A549 (cell line): ENCODE data around the gene CEP128. TPM values are rescaled to one million over a fixed set of nuclear protein-coding genes. Genes with fewer than 3 reads are reported as not detected.

Experiments
- ATAC-seq, 2 experiments: fragments of 200-7000 bp in 1 of 2; fragments of >200 bp in 1 of 2; cut with Nextera tagmentation in 1 of 2; cut with Tn5 transposase in 1 of 2; 3 replicates each; pipeline versions ENCODE4 v1.8.0 to v1.9.1; 2018 to 2020; ENCODE audit warnings: mild to moderate bottlenecking in 1 of 2, moderate library complexity in 1 of 2
- CTCF ChIA-PET: fragments of 300-600 bp; sonication (Branson Sonifier 250); formaldehyde crosslinking; extraction: SDS; loops from one replicate; lab custom pipeline; 2021; ENCODE audit warnings: antibody characterized with exemption, inconsistent platforms; lab: Yijun Ruan, JAX
- POLR2A ChIA-PET: fragments of 350-600 bp; formaldehyde crosslinking; extraction: SDS; loops from one replicate; lab custom pipeline; 2021; ENCODE audit warnings: antibody characterized with exemption, inconsistent platforms; lab: Yijun Ruan, JAX
- DNase-seq, 2 experiments: peaks; one replicate each; pipeline versions ENCODE4 v3.0.0 to v3.0.0-alpha.2; 2011 to 2016; ENCODE audit warnings: low read depth in 1 of 2, low spot score in 1 of 2
- FAIRE-seq: peaks from 2 replicates; lab custom pipeline; 2011; peaks lifted over from hg19 to GRCh38; lab: Jason Lieb, UNC
- H3K27ac ChIP-seq, 2 experiments: fragments of >200 bp; sonication (Bioruptor Twin); formaldehyde crosslinking; 3 replicates each; pipeline ENCODE4 v1.5.1; 2016 to 2017
- H3K4me1 ChIP-seq: fragments of >200 bp; sonication (Bioruptor Twin); formaldehyde crosslinking; 3 replicates; pipeline ENCODE4 v1.6.1; 2016
- H3K4me2 ChIP-seq: fragments of >200 bp; sonication (Bioruptor Twin); formaldehyde crosslinking; 3 replicates; pipeline ENCODE4 v1.6.1; 2016
- H3K4me3 ChIP-seq: fragments of >200 bp; sonication (Bioruptor Twin); formaldehyde crosslinking; 3 replicates; pipeline ENCODE4 v1.5.1; 2016
- H3K9me3 ChIP-seq: fragments of >200 bp; sonication (Bioruptor Twin); formaldehyde crosslinking; 3 replicates; pipeline ENCODE4 v1.6.1; 2016
- ATOH8 ChIP-seq: fragments of 250-450 bp; sonication (Bioruptor Pico); IDR thresholded peaks from 2 replicates; pipeline ENCODE4 v1.5.0; 2020; ENCODE audit warnings: low read depth, mild to moderate bottlenecking, moderate library complexity
- BHLHE40 ChIP-seq: IDR thresholded peaks from 2 replicates; pipeline ENCODE4 v1.6.1; 2012; ENCODE audit warnings: low read depth, low read length, inconsistent platforms
- CTCF ChIP-seq: fragments of >200 bp; sonication (Bioruptor Twin); formaldehyde crosslinking; IDR thresholded peaks from 3 replicates; pipeline ENCODE4 v1.5.1; 2016
- E2F6 ChIP-seq: IDR thresholded peaks from 2 replicates; pipeline ENCODE4 v1.6.1; 2012; ENCODE audit warnings: low read depth, borderline replicate concordance
- ESRRA ChIP-seq: fragments of 150-350 bp; IDR thresholded peaks from 2 replicates; pipeline ENCODE4 v1.6.1; 2014; ENCODE audit warnings: mild to moderate bottlenecking, low read length, borderline replicate concordance
- FOXS1 ChIP-seq: fragments of 250-450 bp; sonication (Bioruptor Pico); IDR thresholded peaks from 2 replicates; pipeline ENCODE4 v1.5.0; 2020; ENCODE audit warnings: mild to moderate bottlenecking, moderate library complexity
- GATA3 ChIP-seq: IDR thresholded peaks from 2 replicates; pipeline ENCODE4 v1.6.1; 2012; ENCODE audit warnings: borderline replicate concordance
- MAZ ChIP-seq: fragments of 150-350 bp; IDR thresholded peaks from 2 replicates; pipeline ENCODE4 v1.6.1; 2014; ENCODE audit warnings: antibody characterized with exemption, low read depth, low read length, borderline replicate concordance
- PHF8 ChIP-seq: fragments of 200-600 bp; sonication (generic); IDR thresholded peaks from 2 replicates; pipeline ENCODE4 v1.6.1; 2016; ENCODE audit warnings: low read depth, mild to moderate bottlenecking, antibody characterized with exemption, moderate library complexity, borderline replicate concordance
- POLR2AphosphoS2 ChIP-seq: conservative IDR thresholded peaks from 2 replicates; pipeline ENCODE4 v1.6.1; 2012; ENCODE audit warnings: low read length, improper control_type of control experiment, inconsistent platforms
- RCOR1 ChIP-seq: fragments of 150-350 bp; IDR thresholded peaks from 2 replicates; pipeline ENCODE4 v1.6.1; 2014; ENCODE audit warnings: antibody characterized with exemption, low read length, low read depth
- REST ChIP-seq: fragments of 200-600 bp; sonication (generic); IDR thresholded peaks from 2 replicates; pipeline ENCODE4 v1.6.1; 2016; ENCODE audit warnings: antibody characterized with exemption, mild to moderate bottlenecking, moderate library complexity
- RFX5 ChIP-seq: fragments of 450-650 bp; IDR thresholded peaks from 2 replicates; pipeline ENCODE4 v1.7.1; 2014; ENCODE audit warnings: antibody characterized with exemption, mild to moderate bottlenecking, moderate library complexity
- SMC3 ChIP-seq: fragments of >200 bp; sonication (Bioruptor Twin); formaldehyde crosslinking; IDR thresholded peaks from 3 replicates; pipeline ENCODE4 v1.6.1; 2018; ENCODE audit warnings: inconsistent platforms
- SREBF2 ChIP-seq: fragments of 450-650 bp; IDR thresholded peaks from 2 replicates; pipeline ENCODE4 v1.6.1; 2014; ENCODE audit warnings: mild to moderate bottlenecking, moderate library complexity
- ZFP36 ChIP-seq: fragments of 450-650 bp; IDR thresholded peaks from 2 replicates; pipeline ENCODE4 v1.6.1; 2014; ENCODE audit warnings: borderline replicate concordance; ENCODE audit not compliant: partially characterized antibody
- WGBS: methylation state at CpG from one replicate; pipeline ENCODE4 v1.1.6; 2017; ENCODE audit errors: missing lambda C conversion rate; 5-methylcytosine and 5-hydroxymethylcytosine counted together
- polyA plus RNA-seq, 4 experiments: library from polyadenylated mRNA; depleted of rRNA in 3 of 4; stranded (reverse); fragments of >200 nt; fragmentation: RNase III in 1 of 4; extraction: RNeasy Plus Mini Kit Qiagen cat#74134 plus additional on column Dnase treatment in 1 of 4; gene quantifications; 2 replicates in 3 of 4; 3 replicates in 1 of 4; pipeline ENCODE4 v1.2.3, GENCODE V29; 2011 to 2017

CEP128 gene
- polyA plus RNA-seq, 2 of the 4 experiments (the other 2 are of a cell fraction) = 5.8 to 7.0 TPM

DNA sequence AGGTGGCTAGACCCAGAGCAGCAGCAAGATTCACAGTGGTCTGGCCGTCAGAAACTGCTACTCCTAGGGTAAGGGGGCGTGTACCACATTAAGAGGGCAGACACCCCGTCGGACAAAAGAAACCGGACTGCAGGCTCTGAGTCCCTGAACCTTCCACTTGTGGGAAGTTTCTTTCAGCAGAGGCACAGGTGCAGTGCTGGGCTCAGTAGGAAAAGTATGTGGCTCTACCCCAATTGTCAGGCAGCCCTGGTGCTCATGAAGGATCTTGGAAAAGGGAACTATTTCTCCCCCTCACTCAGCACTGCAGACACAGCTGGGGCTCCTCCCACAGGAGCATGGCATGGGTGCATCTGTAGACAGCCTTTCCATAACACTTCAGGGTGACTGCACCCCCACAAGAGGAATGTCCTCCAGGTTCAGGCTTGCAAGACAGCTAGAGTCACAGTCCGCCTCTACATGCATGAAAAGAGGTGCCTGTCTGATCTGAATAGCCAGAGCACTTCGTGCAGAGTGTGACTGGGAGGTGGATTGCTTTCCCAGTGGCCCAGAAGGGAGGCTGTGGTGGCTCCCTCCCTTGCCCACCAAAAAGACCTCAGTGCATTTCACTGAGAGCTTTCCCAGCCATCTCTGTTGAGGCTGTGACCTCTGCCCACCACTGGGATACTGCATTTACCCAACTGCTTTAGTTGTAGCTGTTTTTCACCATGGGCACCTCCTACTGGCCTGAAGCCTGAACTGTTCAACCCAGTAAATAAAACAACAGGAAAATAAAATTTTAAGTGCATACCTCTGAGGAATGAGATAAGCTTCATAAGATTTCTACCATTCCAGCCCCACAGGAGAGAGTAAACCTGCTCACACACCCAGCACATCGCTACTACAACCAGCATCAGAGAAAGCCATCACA lies 14.2 kb downstream of the CEP128 start:
- DNase-seq (no peak), FAIRE-seq (no peak), ATAC-seq (peak in 1 of 2 experiments; percentile 42; a peak in 3 of 6 replicates)
- CTCF ChIA-PET = interaction anchor here (0.9 kb wide), 1 partner anchor 16 kb away, joined by 3 read pairs; no protein-coding TSS in a partner anchor
- TF ChIP-seq ZFP36 = no peak
- H3K4me1 ChIP-seq = peaks cover 3% of the 10 kb centered on the region; the same call in 1 of the 3 replicates
- H3K9me3 ChIP-seq = no peaks in the 10 kb centered on the region; the same call in 2 of the 3 replicates
- POLR2A ChIA-PET = no interaction called here
- no peak overlapping the region for H3K4me3 ChIP-seq
- H3K27ac ChIP-seq = no peak overlapping the region
- WGBS = 91% methylated on average over 8 of the region's 8 CpGs
- H3K4me2 ChIP-seq = no peak overlapping the region

DNA sequence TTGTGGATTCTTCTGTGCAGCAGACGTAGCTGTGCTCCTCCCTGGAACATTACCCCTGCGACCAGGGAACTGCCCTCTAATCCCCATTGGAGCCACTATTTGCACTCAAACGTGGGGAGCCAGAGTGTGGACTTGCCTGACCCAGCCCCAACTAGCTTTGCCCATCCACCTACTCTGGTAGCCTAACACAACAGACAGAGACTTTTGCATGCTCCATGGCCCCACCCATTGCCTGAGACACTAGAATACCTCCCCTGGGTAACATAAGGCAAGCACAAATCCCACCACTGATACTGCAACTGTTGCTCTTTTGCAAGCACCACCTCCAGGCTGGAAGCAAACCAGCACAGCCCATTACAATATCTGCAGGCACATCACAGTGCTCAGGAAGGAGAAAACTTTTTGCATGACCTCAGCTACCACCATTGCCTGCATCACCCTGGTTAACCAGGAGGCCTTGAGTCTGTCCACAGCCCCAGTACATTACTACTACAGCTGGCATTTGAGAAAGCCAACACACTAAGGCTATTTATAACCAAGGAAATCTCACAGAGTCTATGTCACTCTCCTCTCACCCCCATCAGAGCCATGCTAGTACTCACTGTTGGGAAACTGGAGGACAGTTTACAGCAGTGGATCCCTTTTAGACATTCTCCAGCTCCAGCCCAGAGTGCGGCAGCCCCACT lies 15.0 kb downstream of the CEP128 start:
- ChIA-PET CTCF (interaction anchor here (0.9 to 1.5 kb wide), 2 partner anchors 14 to 17 kb away, joined by 3 read pairs; no protein-coding TSS in a partner anchor), POLR2A (no interaction called here)
- Histone ChIP-seq H3K9me3 (no peaks in the 10 kb centered on the region; the same call in 2 of the 3 replicates), H3K4me1 (peaks cover 3% of the 10 kb centered on the region; the same call in 1 of the 3 replicates), H3K27ac (no peak overlapping the region), H3K4me2 (no peak overlapping the region), H3K4me3 (no peak overlapping the region)
- no peak for ATAC-seq
- no peak for TF ChIP-seq REST
- TF ChIP-seq PHF8 = no peak
- TF ChIP-seq POLR2AphosphoS2 = no peak
- TF ChIP-seq CTCF = no peak
- no peak for TF ChIP-seq SREBF2
- no peak for TF ChIP-seq MAZ
- TF ChIP-seq ATOH8 (CRISPR knock-in tag) = no peak
- no peak for TF ChIP-seq RFX5
- no peak for TF ChIP-seq FOXS1
- TF ChIP-seq ESRRA = no peak
- TF ChIP-seq ZFP36 = no peak
- TF ChIP-seq BHLHE40 = no peak
- no peak for TF ChIP-seq E2F6
- TF ChIP-seq RCOR1 = no peak
- no peak for TF ChIP-seq GATA3
- TF ChIP-seq SMC3 = no peak
- no peak for DNase-seq
- FAIRE-seq = no peak
- 82% methylated on average over 4 of the region's 4 CpGs for WGBS
